ENCODE results near the gene STIMATE. TPM values are rescaled to one million over a fixed set of nuclear protein-coding genes. Genes with fewer than 3 reads are reported as not detected.
A peak's percentile ranks its signal among the peaks of the same experiment; 100 is the strongest.

STIMATE gene
- 10 to 100 TPM in 1 of 2 donors, 1 to 10 TPM in 1; 7.2 to 20.5 TPM for total RNA-seq

- intact Hi-C loops (cut with DNase I) = loop anchor here (5.0 kb wide), 1 partner anchor 50 kb away; no protein-coding TSS in a partner anchor
- Histone ChIP-seq H3K9me3 (no peaks in the 10 kb centered on the region), H3K27me3 (replicated peaks; ENCODE audit: insufficient read depth) (no peaks in the 10 kb centered on the region), H3K4me3 (peak within 1 kb of the TSS; percentile 57 to 70), H3K27ac (peak within 1 kb of the TSS; percentile 55 to 63), H3K4me1 (replicated peaks) (peaks cover 8% of the 10 kb centered on the region), H3K36me3 (no peaks in the 10 kb centered on the region)
- under 1% methylated on average over 83 of the region's 85 CpGs for WGBS
- peak; percentile 88 for DNase-seq (ENCODE audit: low spot score)
- TF ChIP-seq POLR2A (IDR thresholded peaks at IDR 0.05) = peak; percentile 73
- TF ChIP-seq POLR2AphosphoS5 (IDR thresholded peaks at IDR 0.05) = peak; percentile 61
- TF ChIP-seq CTCF (IDR thresholded peaks at IDR 0.05) = peak in 1 of 4 experiments; percentile 6
These were observed at the start of gene STIMATE for GRCh38 chr3:52897130-52898122. TSS of gene STIMATE (minus strand) at chr3:52897548. CDS start at chr3:52897450, 98 bp downstream.

- no peak for DNase-seq (ENCODE audit: low spot score)
- H3K27me3 ChIP-seq (replicated peaks; ENCODE audit: insufficient read depth) = no peaks in the 10 kb centered on the region
- no peaks in the 10 kb centered on the region for H3K9me3 ChIP-seq
- H3K27ac ChIP-seq = no peak overlapping the region
- no peaks in the 10 kb centered on the region for H3K4me1 ChIP-seq (replicated peaks)
- H3K36me3 ChIP-seq = no peaks in the 10 kb centered on the region
- TF ChIP-seq POLR2AphosphoS5 (IDR thresholded peaks at IDR 0.05) (no peak), POLR2A (IDR thresholded peaks at IDR 0.05) (no peak), CTCF (IDR thresholded peaks at IDR 0.05) (no peak)
- intact Hi-C loops (cut with DNase I) = loop anchor here (10.0 kb wide), 1 partner anchor 195 kb away; no protein-coding TSS in a partner anchor
- no peak overlapping the region for H3K4me3 ChIP-seq
These were observed 42.3 kb upstream of the STIMATE start for GRCh38 chr3:52939600-52939999.

GRCh38 chr3:52934630-52935530 lies 37.5 kb upstream of the STIMATE start:
- Histone ChIP-seq H3K27me3 (replicated peaks; ENCODE audit: insufficient read depth) (no peaks in the 10 kb centered on the region), H3K36me3 (no peaks in the 10 kb centered on the region), H3K4me1 (replicated peaks) (no peaks in the 10 kb centered on the region), H3K9me3 (no peaks in the 10 kb centered on the region), H3K27ac (no peak overlapping the region), H3K4me3 (no peak overlapping the region)
- TF ChIP-seq CTCF (IDR thresholded peaks at IDR 0.05) (peak; percentile 29 to 68 (median 44)), POLR2A (IDR thresholded peaks at IDR 0.05) (no peak)
- 12% methylated on average over 8 of the region's 8 CpGs for WGBS
- intact Hi-C loops (cut with DNase I) = loop anchor here (5.0 to 10.0 kb wide), 2 partner anchors 137 to 190 kb away; no protein-coding TSS in a partner anchor
- DNase-seq (ENCODE audit: low spot score) = peak; percentile 39

- Histone ChIP-seq H3K4me3 (no peak overlapping the region), H3K36me3 (no peaks in the 10 kb centered on the region), H3K9me3 (no peaks in the 10 kb centered on the region), H3K27ac (no peak overlapping the region), H3K4me1 (replicated peaks) (no peaks in the 10 kb centered on the region), H3K27me3 (replicated peaks; ENCODE audit: insufficient read depth) (no peaks in the 10 kb centered on the region)
- intact Hi-C loops (cut with DNase I) = loop anchor here (5.0 to 10.0 kb wide), 2 partner anchors 140 to 187 kb away; no protein-coding TSS in a partner anchor
- TF ChIP-seq CTCF (IDR thresholded peaks at IDR 0.05) = no peak
- DNase-seq (ENCODE audit: low spot score) = no peak
- 89% methylated on average over 2 of the region's 2 CpGs for WGBS
These were observed 34.5 kb upstream of the STIMATE start for GRCh38 chr3:52931889-52932288.

Data from prostate gland (tissue), 2 donors.